HG02763 (cell line): ENCODE results near the gene TRIM28.

Source experiments
- ATAC-seq: cut with Tn5 transposase; IDR thresholded peaks from one replicate; pipeline ENCODE4 v1.9.1; 2021; ENCODE audit warnings: mild to moderate bottlenecking, moderate library complexity; ENCODE audit not compliant: unreplicated experiment

The TRIM28 gene

DNA sequence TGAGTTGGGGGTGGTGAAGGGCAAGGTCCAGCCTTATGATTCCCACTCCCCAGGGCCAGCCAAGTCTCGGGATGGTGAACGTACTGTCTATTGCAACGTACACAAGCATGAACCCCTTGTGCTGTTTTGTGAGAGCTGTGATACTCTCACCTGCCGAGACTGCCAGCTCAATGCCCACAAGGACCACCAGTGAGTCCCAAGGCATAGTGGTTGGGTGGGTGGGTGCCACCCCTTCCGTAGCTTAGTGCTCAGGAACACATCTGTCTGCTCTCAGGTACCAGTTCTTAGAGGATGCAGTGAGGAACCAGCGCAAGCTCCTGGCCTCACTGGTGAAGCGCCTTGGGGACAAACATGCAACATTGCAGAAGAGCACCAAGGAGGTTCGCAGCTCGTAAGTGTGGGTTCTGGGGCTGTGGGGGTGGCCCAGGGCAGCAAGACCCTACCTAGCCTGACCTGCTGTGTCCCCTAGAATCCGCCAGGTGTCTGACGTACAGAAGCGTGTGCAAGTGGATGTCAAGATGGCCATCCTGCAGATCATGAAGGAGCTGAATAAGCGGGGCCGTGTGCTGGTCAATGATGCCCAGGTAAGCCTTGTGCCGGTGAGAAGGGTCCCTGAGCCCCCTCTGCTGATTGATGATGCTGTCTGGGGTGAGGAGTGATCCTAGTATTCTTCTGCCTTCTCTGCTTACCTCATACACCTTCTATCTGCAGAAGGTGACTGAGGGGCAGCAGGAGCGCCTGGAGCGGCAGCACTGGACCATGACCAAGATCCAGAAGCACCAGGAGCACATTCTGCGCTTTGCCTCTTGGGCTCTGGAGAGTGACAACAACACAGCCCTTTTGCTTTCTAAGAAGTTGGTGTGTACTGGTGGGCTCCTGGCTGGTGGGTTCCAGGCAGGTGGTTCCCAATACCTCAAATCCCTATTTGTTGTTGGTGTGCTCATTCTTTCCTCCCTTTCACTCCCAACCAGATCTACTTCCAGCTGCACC lies 3.8 kb downstream of the TRIM28 start:
- ATAC-seq: no peak

DNA sequence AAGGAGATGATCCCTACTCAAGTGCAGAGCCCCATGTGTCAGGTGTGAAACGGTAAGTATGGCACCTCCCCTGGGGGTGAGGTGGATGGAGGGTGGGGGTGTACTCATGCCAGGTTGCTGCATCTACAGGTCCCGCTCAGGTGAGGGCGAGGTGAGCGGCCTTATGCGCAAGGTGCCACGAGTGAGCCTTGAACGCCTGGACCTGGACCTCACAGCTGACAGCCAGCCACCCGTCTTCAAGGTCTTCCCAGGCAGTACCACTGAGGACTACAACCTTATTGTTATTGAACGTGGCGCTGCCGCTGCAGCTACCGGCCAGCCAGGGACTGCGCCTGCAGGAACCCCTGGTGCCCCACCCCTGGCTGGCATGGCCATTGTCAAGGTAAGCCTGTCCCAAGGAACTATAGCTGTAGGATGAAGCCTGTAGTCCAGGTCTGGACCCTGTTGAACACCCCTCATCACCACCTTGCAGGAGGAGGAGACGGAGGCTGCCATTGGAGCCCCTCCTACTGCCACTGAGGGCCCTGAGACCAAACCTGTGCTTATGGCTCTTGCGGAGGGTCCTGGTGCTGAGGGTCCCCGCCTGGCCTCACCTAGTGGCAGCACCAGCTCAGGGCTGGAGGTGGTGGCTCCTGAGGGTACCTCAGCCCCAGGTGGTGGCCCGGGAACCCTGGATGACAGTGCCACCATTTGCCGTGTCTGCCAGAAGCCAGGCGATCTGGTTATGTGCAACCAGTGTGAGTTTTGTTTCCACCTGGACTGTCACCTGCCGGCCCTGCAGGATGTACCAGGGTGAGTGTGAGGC lies 5.2 kb downstream of the TRIM28 start:
- no peak for ATAC-seq

DNA sequence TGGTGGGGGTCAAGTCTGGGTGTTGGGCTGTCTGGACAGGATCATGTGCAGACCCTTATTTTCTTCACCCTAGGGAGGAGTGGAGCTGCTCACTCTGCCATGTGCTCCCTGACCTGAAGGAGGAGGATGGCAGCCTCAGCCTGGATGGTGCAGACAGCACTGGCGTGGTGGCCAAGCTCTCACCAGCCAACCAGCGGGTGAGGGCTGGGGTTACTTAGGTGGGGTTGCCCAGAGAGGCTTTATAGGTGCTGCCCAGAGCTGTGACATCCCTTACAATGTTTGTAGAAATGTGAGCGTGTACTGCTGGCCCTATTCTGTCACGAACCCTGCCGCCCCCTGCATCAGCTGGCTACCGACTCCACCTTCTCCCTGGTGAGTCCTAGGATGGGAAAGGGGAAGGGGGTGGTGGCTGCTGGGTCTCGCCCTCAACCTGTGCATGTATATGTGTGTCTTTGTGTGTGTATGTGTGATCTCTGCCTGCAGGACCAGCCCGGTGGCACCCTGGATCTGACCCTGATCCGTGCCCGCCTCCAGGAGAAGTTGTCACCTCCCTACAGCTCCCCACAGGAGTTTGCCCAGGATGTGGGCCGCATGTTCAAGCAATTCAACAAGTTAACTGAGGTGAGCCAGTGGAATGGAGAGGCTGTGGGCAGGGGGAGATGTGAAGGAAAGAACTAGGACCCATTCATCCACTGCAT lies 5.9 kb downstream of the TRIM28 start:
- no peak for ATAC-seq

DNA sequence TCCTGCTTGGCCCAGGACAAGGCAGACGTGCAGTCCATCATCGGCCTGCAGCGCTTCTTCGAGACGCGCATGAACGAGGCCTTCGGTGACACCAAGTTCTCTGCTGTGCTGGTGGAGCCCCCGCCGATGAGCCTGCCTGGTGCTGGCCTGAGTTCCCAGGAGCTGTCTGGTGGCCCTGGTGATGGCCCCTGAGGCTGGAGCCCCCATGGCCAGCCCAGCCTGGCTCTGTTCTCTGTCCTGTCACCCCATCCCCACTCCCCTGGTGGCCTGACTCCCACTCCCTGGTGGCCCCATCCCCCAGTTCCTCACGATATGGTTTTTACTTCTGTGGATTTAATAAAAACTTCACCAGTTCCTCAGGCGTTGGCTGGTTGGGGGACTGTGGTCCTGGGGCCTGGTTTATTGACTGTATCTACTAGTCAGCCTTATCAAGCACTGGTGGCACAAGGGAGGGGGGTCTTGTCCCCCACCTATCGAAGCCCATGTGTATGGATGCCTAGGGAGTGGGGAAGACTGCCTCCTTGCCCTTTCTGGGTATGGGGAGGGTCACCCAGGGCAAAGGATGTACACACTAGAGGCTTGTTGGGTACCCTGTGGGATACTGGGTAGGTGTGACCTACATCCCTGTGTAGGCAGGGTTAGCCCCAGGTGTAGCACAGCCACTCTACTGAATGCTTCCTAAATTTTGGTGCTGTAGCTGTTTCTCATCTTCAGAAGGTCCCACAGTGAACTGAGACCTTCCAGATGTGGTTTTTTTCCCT lies 6.7 kb downstream of the TRIM28 start:
- ATAC-seq: no peak

DNA sequence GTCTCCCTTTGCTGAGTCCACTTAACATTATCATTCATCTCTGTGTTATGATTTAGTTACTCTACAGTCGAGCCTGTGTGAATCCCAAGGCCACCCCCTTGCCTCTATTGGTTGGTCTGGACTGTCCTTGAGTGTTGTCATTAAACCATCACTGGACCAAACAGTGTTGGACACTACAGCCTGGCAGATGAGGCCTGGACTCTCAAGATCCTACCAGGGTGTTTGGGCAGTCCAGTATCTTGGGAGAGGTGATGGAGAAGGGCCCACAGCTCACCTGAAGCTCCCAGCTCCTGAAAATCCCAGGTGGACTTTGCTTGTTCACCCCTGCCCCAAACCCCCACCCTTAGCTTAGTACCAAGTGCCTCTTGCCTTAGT lies 7.2 kb downstream of the TRIM28 start:
- no peak for ATAC-seq

DNA sequence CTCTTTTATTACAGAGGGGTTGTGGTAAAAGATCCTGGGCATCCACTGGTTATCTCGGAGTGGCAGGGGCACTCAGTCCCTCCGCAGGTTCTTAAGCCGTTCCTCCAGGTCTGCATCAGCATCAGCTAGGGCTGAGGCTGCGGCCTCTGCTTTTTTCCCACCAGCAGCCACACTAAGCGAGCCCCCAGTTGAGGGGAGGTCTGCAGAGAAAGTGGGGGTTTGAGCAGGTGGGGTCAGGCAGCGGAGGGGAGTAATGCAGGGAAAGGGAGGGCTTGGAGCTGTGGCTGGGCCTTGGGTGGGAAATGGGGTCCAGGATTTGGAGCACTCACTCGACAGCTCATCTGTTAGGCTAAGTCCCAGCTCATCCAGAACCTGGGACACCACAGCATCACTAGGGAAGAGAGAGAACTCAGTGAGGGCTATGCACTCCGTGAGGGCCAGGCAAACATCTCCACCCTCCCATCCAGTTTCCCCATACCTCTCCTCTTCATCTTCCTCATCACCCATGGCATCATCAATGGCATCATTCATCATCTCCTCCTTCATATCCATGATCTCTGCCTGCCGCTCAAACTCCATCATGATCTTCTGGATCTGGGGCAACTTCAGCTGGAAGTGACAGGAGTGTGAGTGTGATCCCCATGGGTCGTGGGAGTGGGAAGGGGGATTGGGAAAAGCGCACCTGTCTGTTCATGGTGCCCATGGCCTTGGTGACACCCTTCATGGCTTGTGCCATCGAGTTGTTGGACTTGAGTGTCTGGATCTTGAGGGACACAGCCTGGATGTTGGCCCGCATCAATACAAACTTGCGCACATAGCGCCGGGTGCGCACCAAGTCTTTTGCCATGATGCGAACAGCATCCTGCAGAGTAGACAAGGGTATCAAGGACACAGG lies 8.0 kb downstream of the TRIM28 start:
- no peak for ATAC-seq

DNA sequence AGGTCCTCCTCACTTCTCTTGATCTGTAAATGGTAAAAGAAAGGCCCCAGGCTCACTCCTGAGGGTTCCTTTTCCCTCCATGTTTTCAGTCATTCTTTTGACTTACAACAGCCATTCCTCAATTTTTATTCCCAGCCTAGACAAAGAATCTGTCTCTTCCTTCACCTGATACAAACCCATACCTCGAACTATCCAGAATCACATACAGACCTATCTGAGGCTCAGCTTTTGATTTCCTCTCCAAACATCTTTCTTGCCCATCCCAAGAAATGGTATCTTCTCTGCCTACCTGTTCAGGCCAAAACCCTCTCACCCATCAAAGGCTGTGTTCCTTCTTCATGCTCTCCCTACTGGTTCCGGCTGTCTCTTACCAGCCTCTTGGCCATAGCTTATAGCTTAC lies 8.8 kb downstream of the TRIM28 start:
- ATAC-seq: no peak

DNA sequence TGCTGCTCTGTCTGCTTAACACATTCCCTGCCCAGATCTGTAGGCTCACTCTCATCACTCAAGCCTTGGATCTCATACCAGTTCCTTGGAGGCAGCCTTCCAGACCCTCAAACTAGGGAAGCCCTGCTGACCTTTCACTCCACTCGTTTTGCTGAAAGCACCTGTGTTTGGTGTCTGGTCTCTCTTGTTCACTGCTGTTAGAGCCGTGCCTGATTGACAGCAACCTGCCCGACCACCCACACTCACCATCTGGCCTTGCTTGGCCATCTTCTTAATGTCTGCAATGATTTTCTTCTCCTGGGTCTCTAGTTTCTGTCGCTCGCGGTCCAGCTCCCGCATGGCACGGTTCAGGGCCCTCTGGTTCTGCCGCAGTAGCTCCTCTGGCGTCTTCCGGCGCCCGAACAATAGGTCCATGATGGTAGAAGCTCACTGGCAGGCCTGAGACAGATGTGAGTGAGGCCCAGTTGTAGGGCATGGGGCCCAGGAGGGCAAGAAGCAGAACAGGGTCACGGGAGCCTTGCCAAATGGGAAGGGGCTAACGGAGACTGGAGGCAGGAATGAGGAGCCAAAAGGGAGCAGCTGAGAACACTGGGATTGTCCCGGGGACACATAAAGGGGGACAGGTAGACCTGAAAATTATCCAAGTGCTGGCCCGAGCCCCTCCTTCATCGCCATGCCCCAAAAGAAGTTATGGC lies 10.1 kb downstream of the TRIM28 start:
- no peak for ATAC-seq

DNA sequence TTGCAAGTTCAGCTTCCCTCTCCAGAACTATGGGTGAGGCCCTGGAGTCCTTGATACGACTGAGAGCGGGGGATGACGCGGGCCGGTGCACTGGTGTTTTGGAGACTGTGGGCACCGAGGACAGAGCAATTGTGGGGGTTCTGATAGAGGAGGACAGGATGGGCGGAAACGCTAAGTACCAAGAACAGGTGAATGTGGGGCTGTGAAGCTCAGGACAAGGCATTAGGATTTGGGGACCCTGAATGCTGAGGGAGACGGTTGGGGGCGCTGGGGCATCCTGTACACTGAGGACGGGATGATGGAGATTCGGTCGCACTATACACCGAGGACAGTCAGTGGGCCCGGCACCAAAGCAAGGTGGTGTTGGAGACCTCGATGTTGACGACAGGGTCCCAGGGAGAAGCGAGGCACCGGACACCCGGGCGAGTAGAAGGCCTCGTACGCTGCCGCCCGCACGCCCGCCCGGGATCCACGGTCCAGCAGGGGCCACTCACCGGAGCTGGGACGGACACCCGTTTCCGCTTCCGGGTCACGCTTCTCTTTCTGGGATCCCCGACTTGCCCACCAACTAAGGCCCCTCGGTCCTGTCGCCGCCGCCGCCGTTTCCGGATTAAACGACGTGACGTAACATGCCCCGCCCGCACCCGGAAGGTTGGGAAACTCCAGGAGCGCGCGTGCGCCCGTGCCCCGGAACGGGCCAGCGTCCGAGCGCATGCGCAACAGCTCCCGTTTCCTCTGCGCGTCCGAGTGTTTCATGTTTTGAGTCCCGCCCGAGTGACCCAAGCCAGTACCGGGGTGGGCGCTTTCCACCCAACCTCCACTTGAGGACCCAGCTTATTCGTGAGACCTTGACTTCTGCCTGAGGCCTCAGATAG lies 10.9 kb downstream of the TRIM28 start, which contains the start of gene CHMP2A:
Gene CHMP2A, minus strand, starts transcription at position 612 of the 875 bp plus-strand sequence. CDS start 893 bp downstream, outside the sequence.
- peak; percentile 34 for ATAC-seq

DNA sequence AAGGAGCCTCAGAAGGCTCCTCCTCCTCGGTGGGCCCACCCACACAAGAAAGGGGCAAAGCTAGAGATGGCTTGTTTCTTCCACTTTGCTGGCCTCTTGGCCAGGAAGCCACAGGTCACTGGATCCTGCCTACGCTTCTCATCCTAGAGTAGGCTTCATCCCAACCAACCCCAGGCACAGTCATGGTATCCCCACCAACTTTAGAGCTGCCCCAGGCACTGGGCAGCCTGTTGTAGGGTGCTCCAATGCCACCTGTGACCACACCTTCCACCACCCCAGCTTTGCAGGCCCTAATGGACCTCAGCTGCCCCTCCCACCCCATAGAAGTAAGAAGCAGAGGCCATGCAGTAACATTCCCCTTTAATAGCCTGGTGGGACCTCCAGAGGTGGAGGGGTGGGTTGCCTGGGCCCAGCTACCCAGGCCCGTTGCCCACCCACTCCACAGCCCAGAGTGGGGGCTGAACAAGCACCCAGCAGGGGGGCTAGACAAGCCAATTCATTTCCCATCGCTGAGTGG lies 11.6 kb downstream of the TRIM28 start:
- ATAC-seq: no peak

DNA sequence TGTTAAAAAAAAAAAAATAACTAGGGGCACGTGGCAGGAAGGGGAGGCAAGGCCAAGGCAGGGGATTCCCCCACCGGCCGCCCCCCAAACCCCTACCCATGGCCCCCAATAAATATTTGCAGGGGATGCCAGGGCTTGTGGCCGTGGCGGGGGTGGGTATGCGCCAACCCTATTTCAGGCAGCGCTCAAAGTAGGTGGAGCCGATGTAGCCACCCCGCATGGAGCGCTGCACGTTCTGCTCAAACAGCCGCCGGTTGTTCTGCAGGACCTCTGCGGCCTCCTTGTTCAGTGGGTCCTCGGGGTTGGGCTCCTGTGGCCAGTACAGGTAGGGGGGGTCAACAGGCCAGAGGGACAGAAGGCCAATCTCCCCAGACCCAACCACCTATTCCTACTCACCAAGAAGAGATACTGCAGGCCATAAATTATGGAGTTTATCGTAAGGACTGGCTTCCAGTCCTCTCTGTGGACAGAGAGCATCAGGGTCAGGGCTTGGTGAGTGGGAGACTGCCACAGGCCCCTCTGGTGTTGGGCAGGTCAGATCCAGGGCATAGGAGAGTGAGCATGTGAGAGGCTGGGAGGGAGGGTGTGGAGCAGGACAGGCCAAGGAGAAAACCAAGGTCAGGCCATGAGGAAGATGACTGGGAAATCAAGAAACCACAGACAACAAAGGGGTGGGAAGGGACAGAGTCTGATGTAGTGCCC lies 12.2 kb downstream of the TRIM28 start:
- ATAC-seq: no peak

DNA sequence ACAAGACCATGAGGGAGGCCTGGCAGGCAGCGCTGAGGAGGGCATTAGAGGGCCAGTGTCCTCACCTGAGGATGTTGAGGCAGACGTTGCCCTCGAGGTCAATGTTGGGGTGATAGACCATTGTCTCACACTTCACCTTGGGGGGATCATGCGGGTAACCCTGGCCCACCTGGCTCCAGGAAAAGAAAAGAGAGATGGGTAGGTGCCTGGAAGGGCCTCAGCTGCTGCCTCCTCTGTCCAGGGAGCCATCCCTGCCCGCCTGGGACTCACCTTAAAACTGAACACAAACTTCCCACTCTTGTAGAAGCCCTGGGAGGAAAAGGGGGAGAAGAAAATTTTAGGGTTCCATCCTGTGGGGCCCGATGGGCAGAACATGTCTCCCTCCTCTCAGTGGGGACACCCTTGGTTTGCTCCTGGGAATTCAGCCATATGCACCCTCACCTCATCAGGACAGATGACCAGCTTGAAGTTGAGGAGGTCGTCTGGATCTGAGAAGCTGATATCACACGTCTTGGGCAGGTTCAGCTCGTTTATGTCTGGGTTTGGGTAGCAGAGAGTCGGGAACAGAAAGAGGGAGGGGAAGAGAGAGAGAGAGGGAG lies 12.9 kb downstream of the TRIM28 start:
- ATAC-seq: no peak

DNA sequence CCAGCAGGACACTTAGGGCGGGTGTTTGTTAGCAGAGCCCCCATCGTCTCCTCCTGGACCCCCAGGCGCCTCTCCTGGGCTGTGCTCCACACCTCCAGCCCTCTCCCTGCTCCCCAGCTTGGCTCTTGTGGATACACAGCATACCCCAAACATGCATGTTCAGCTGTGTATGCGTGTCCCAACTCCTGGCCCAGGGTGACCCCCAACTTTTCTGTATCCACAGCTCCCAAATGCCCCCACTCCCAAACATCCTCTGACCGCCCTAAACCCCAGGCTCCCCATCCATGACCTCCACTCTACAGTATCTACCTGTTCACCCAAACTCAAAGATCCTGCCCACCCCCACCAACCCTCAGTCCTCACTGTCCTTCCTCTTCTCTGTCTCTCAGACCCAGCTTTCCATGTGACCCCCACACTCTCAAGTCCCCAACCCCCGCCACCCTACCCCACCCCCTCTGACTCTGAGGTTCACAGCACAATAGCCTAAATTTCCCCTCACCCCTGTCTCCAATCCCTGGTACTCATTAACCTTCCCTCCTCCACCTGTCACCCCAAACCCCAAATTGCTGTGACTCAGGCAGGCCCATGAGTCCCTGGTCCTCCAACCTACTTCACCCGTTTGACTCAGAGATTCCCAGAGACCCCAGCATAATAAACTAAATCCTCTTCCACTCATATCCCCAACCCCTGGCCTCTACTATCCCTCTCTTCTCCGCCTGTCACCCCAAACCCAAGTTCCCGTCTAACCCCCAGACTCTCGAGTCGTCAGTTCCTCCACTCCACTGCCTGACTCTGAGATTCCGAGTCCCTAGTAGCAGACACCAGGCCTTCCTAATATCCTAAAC lies 13.6 kb downstream of the TRIM28 start:
- no peak for ATAC-seq

DNA sequence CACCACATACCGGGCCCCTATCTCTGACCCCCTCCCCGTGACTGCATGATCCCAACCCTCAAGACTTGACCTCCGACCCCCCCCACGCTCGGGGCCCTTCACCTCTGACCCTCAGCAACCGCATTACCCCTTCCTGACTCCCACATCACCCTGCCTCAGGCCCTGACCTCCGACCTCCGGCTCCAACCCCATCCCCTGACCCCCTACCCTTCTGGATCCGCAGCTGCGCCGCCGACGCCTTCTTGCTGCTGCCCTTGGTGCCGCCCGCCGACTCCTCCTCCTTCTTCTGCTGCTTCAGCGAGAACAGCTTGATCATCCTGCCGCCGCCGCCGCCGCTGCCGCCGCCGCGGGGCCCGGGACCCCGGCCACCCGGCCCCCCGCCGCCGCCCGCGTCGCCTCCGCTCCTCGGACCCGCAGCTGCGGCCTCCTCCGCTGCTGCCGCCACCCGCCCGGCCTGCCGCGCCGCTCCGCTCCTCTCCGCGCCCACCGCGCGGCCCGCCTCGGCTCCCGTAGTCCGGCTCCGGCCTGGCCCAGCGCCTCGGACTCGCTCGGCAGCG lies 14.3 kb downstream of the TRIM28 start, which contains the start of gene UBE2M:
Gene UBE2M, minus strand, starts transcription at position 546 of the 557 bp plus-strand sequence. Its CDS starts 230 bp downstream, at position 316.
- peak; percentile 0 for ATAC-seq

DNA sequence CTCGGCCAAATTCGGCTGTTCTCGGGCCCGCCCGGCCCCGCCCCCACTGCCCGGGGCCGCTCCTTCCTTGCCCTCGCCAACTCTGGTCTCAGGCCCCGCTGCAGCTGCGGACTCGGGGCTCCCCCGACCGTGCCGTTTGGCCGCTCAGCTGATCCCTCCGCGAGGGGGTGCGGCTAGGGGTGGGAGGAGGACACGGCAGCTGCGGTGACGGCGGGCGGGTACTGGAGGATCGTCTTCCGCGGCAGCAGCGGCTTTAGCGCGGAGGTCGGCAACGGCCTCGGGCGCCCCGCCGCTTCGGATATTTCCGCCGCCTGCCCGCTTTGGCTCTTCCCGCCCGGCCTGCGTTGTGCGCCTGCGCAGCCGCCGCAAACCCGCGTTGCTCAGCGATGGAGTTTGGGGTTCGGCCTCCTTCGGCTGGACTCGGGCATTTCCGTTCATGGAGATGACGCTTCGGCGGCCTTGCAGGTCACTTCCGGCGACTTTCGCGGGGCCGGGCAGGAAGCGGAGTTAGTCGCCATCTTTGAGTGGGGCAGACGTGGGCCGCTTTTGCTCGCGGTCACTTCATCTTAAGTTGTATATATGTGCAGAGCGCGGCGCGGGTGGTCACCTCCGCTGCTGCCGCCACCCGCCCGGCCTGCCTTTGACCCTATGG lies 14.9 kb downstream of the TRIM28 start:
- ATAC-seq: peak; percentile 50
